Left cardiac atrium (tissue), 4 donors: ENCODE data around the gene BLCAP. TPM values are rescaled to one million over a fixed set of nuclear protein-coding genes. Genes with fewer than 3 reads are reported as not detected.
A peak's percentile ranks its signal among the peaks of the same experiment; 100 is the strongest.
"Not testable (repeated sequence)": the region's sequence is repeated elsewhere in the genome, so short reads cannot be mapped to it uniquely, and the experiment has no call there.

Source experiments
- ATAC-seq, 2 donors: fragments of 200-7000 bp; cut with Tn5 transposase; one replicate each; pipeline ENCODE4 v1.9.1; 2020; ENCODE audit warnings: mild to moderate bottlenecking in 2 of 2, moderate library complexity in 2 of 2
- DNase-seq: peaks from one replicate; pipeline ENCODE4 v3.0.0-alpha.2; 2020
- intact Hi-C, 2 donors: fragments of 100-400 bp; cut with DNase I; formaldehyde crosslinking; loops; one replicate each; pipeline versions ENCODE4 v1.14.1 to v1.15.1; 2022 to 2023
- total RNA-seq, 2 donors: library from RNA; stranded (reverse); fragmentation: NEBNext Ultra II Directional; extraction: Animal tissue kit (Norgen Biotek cat#: 25700); gene quantifications; one replicate each; pipeline ENCODE4 v1.2.1, GENCODE V29; 2021
- donor health status: DM: no; HTN: yes; CAD: no.
- donor health status: DM: no; HTN: yes; CAD: no; lungs with severe emphysema.
- donor health status: DM: yes; HTN: yes; CAD: no.
- donor health status: Dilated cardiomyopathy.

The BLCAP gene
- total RNA-seq, 2 donors from 2014 or later, result 87.9 to 99.8 TPM

DNA sequence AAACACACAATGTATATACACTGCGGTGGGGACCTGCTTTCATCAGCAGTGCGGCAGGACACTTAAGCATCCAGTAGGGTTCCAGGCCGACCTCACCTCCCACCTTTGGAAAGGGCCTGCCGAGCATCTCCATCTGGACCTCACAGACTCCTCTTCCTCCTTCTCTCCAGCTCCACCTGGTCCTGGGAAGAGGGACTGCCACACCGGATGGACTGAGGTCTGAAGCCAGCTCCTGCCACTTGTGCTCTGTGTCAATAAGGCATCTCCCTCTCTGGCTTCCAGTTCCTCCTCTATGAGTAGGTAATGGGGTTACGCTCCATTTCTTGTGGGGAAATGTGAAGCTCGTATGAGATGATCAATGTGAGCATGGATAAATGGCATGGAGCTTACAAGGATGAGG is 25.7 kb downstream of the BLCAP start:
- intact Hi-C loops, result no loop called here
- ATAC-seq (no peak), DNase-seq (no peak)

DNA sequence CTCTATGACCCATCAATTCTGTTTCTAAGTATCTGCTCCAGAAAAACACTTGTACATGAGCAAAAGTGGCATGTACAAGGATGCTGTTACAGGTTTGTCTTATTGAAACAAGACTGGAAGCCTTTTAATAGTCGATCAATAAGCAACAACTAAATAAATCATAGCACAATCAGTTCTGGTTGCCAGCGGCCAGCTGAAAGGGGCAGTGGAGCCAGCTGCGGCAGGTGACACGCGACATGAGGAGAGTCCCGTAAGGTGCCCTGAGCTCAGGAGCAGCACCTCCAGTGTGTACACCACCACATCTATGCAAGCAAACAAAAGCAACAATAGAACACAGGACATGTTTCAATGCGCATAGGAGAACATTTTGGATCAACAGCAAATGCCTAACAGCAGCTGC is 27.4 kb downstream of the BLCAP start:
- no peak for DNase-seq
- intact Hi-C loops, result no loop called here

DNA sequence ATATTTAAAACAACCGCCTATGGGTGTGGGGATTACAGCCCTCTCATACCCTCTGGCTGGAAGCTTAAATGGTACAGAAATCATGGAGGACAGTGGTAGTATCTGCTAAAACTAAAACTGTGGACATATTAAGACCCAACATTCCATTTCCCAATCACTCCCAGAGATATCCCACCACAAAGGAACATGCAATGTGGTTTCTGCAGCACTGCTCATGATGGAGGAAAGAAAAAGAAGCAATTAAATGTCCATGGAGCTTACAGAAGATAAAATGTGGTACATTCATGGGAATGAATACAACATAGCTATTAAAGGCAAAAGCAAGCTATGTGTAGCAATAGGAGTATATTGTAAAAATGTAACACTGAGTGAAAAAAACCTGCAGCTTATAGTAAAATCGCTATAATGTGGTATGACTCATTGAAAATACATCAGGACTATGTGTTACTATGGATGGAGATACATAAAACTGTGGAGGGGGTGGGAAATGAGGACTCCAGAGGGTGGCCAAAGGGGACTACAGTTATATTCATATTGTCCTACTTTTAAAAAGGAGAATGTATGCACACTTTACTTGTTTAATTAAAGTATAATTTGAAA is 29.5 kb downstream of the BLCAP start:
- intact Hi-C loops, result no loop called here
- DNase-seq, result no peak
- ATAC-seq, result no peak

More for the DNA sequence above, 27.4 kb downstream of the BLCAP start:
- ATAC-seq, result no peak

DNA sequence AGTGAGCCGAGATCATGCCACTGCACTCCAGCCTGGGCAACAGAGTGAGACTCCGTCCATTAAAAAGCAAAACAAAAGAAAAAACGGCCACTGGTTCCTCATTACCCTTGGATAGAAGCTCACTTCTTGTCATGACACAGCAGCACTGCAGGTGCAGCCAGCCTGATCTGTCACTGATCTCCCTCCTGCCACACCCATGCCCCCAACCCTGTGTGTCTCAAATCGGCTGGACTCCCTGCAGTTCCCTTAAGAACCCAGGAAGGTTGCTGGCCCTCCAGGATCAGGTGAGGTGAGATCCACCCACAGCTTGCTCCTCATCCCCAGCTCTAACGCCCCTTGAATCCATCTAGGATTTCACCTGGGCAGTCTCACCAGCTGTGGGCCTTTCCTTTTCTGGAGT is 32.9 kb downstream of the BLCAP start:
- intact Hi-C loops, result no loop called here
- peak in 1 of 2 donors; percentile 19 for ATAC-seq

DNA sequence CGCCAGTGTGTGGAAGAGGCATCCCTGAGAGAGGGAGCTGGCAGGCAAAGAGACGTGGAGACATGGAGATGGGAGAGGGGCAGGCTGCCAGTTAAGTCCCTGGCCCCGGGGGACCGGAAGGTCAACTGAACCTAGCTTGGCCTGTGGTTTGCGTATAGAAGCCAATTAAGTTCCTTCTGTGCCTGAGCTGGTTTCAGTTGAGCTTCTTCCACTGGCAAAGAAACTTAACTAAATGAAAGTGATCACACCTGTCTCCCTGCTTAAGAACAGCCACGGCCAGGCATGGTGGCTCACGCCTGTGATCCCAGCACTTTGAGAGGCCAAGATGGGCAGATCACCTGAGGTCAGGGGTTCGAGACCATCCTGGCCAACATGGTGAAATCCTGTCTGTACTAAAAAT is 33.4 kb downstream of the BLCAP start:
- intact Hi-C loops, result no loop called here
- no peak for DNase-seq
- ATAC-seq, result no peak

More for the DNA sequence above, 32.9 kb downstream of the BLCAP start:
- DNase-seq, result no peak

DNA sequence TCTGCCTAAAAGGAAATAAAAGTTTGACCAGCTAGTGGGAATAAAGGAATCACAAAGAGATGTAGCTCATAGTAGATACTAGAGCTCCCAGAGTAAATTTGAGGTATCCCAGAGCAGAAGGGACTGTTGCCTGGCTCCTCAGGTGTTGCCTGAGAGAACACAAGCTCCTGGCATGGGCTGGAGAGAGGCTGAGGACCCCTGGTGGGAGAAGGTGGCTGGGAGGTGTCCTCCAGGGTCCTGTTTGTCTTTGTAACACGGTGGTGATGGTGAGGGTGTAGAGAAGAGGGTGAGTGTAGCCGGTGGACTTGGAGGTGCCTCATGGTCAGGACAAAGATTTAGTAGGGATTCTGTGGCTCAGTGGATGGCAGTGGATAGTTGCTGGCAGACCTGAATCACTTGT is 34.7 kb downstream of the BLCAP start:
- no peak for DNase-seq
- intact Hi-C loops, result no loop called here
- no peak for ATAC-seq

DNA sequence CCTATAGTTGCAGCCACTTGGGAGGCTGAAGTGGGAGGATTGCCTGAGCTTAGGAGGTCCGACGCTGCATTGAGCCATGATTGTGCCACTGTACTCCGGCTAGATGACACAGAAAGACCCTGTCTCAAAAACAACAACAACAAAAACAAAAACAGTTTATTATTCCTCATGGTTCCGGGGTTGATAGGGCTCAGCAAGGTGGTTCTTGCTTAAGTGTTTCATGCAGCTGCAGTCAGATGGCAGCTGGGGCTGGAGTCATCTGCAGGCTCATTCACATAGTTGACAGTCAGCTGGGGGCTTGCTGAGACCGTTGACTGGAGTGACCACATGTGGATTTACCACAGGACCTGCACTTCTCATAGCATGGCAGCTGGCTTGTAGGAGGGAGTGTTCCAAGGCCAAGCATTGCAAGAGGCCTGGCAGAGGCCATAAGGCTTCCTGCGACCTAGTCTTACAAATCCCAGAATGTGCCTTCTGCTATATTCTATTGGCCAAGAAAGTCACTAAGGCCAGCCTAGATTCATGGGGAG is 35.5 kb downstream of the BLCAP start:
- intact Hi-C loops, result no loop called here
- no peak for ATAC-seq
- DNase-seq, result no peak

DNA sequence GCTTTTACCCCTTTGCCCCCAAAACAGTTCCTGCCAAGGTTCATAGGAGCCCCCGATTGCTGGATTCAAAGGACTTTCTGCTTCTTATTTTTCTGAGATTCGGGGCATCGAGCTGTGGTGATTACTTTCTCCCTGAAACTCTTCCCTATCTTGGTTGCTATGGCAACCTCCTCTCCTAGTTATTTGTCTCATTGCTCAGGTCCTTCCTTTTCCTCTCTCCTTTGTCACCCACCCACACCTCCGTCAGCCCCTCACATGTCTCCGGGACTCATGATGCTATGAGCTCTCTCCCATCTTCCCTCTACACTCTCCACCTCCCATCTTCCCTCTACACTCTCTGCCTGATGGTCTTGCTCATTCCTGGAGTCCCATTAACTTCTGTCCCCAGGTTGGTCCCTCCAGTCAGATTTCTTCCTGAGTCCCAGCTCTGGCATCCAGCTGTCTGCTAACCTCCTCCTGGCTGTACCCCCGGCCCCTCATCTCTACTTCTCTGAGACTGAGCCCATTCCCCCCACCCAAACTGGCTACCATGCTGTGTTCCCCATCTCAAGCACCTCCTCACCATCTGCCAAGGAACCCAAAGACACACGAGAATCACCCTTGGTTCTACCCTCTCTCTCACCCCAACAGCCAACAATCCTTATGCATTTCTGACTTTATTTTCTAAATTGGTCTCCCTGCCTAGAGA is 36.9 kb downstream of the BLCAP start:
- intact Hi-C loops, result no loop called here
- DNase-seq, result no peak
- no peak for ATAC-seq

DNA sequence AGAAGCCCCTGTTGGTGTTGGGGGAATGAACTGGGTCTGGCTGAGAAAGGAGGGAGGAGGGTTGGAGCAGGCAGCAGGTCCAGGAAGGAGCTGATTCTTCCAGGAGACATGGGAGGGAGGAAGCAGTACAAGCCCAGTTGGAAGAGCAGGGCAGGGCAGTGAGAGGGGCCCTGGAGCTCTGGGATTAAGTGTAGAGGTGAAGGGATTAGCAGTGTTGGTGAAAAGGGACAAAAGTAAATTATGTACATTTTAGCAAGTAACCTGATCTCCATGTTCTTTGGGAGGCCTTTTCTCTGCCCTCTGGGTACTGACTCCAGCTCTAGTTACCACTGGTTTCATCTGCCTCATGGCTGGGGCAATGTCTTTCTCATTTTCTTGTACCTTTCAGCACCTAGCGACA is 41.5 kb downstream of the BLCAP start:
- DNase-seq, intact Hi-C loops: not testable (repeated sequence)

DNA sequence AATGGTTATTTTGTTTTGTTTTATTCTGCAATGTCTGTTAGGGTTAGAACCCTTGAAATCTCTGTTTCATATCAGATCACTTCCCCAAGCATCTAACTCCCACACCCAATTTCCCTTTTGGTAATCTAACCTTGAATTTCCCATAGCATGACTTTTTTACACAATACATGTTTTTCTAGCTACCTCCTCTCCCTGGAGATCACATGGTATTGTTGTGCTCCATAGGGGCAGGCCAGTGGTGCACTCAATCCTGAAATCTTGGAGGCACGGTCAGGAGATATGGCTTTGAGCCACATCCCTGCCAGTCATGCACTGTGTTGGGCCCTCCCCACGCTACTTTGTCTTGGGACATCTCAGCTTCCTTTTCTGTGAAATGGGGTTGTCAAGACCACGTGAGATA is 43.3 kb downstream of the BLCAP start:
- intact Hi-C loops, result no loop called here
- DNase-seq (no peak), ATAC-seq (no peak)

More for the DNA sequence above, 41.5 kb downstream of the BLCAP start:
- not testable (repeated sequence) for ATAC-seq

DNA sequence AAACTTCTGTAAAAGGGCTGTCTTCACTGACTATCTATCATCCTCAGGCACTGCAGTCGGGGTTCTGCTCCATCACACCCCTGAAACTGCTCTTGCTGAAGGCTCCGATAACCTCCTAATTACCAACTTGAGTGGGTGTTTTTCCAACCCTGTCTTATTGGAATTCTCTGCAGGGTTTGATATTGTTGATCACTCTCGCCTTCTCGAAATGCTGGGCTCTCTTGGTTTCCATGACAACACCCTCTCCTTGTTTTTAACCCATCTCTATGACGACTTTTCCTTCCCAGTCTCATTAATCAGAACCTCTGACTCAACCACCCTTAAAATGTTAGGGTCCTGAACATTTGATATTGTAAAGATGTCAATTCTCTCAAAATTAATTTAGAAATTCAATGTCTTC is 46.1 kb downstream of the BLCAP start:
- ATAC-seq (no peak), DNase-seq (no peak)
- intact Hi-C loops, result no loop called here

DNA sequence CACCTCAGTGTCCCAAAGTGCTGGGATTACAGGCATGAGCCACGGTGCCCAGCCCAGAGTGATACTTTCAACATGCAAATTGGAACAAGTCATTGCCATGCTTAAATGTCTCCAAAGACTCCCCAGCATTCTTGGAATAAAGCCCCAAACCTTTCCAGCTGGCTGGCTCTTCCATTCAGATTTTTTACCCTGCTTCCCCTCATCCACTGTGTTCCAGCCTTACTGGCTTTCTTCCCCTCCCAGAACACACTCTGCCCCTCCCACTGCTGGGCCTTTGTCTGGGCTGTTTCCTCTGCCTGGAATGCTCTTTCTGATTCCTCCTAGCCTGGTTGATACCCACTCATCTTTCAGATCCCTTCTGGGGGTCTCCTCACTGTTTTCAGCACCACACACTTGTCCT is 46.8 kb downstream of the BLCAP start:
- intact Hi-C loops, result no loop called here
- DNase-seq (no peak), ATAC-seq (peak; percentile 55 to 64)

DNA sequence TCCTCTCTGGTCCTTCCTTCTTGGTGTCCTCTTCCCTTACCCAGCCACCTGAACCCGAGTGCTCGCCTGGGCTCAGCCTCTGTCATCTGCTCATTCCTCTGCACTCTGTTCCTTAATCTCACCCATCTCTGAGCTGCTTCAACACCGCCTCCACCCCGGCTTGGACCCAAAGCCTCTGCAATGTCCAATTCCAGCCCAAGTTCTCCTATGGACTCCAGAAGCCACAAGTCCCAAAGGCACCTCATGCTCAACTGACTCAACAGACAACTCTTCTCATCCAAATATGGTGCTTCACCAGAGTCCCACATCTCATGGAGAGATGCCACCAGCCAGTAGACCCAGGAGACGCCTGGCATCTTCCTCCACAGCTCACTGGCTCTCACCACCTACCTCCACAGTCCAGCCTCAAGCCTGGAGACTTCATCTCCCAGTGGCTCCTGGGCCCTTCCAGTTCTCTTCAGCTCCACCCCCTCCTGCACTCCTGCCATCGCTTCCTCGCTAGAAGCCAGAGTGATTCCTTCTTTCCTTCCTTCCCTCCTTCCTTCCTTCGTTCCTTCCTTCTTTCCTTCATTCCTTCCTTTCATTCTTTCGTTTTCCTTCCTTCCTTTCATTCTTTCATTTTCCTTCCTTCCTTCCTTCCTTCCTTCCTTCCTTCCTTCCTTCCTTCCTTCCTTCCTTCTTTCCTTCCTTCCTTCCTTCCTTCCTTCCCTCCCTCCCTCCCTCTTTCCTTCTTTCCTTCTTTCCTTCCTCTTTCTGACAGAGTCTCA is 47.6 kb downstream of the BLCAP start:
- ATAC-seq, result peak; percentile 45 to 62
- intact Hi-C loops, result no loop called here

DNA sequence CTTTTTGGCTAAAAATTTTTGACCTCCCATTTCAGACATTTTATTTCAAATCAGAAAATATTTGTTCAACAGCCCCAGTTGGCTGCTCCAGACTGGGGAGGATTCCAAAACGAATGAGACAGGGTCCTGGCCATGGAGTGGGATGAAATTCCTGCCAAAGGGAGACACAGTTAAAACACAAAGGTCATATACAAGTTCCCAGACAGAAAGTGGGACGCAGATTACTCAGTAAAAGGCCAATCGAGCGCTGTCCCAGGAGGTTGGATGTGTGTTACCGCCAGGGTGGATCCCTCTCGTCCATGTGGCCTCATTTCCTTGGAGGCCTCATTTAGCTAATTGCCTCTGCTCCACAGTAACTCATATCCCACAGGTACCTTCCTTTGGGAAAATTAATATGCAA is 48.4 kb downstream of the BLCAP start:
- DNase-seq, result peak; percentile 35
- peak; percentile 73 to 74 for ATAC-seq
- intact Hi-C loops, result no loop called here

More for the DNA sequence above, 47.6 kb downstream of the BLCAP start:
- DNase-seq, result no peak

DNA sequence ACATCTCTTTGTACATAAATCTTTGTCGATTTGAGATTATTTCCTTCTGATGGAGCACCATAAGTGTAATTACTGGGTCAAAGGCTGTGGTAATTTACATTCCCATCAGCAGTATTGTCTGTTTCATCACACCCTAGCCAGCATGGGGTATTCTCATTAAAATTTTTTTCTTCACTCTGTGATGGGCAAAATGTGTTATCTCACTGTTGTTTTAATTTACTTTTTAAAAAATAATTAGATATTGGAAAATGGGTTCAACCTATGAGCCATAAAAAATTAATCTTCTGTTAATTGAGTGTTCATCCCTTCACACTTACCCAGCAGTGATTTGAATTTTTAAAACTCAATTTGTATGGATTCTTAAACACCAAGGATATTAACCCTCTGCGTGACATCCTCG is 50.6 kb downstream of the BLCAP start:
- ATAC-seq (no peak), DNase-seq (no peak)
- intact Hi-C loops, result no loop called here

DNA sequence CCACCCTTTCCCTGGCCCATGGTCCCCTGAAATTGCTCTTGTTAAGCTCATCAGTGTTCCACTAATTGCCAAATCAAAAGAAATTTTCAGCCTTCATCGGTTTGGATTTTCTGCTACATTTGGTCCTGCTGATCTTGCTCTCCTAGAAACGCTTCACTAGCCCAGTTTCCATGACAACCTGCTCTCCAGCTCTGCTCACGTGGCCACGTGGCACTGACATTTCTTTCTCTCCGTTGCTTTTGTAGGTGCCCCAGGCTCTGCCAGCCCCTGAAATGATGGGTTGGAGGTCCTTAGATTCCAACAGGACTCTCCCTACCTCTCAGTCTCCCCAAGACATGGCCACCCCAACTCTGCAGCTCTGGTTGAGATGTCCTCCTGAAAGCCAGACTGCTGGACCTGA is 52.4 kb downstream of the BLCAP start:
- intact Hi-C loops, result no loop called here
- ATAC-seq, result no peak
- no peak for DNase-seq

DNA sequence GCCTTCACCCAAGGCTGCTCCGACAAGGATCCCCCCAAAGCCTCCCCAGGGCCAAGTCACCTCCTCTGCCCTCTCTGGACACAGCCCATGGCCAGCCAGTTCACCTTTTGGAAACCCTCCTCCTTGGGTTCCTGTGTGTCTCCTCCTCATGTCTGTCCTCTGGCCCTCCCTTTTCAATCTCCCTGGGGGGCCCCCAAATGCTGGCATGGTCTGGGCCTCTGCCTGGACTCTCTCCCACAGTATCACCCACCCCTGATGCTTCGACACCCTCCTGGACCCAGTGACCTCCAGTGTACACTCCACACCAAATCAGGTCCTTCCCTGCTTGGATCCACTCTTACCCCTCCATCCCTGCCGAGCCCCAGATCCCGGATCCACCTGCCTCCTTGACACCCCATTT is 53.3 kb downstream of the BLCAP start:
- intact Hi-C loops, result no loop called here
- ATAC-seq (no peak), DNase-seq (no peak)

DNA sequence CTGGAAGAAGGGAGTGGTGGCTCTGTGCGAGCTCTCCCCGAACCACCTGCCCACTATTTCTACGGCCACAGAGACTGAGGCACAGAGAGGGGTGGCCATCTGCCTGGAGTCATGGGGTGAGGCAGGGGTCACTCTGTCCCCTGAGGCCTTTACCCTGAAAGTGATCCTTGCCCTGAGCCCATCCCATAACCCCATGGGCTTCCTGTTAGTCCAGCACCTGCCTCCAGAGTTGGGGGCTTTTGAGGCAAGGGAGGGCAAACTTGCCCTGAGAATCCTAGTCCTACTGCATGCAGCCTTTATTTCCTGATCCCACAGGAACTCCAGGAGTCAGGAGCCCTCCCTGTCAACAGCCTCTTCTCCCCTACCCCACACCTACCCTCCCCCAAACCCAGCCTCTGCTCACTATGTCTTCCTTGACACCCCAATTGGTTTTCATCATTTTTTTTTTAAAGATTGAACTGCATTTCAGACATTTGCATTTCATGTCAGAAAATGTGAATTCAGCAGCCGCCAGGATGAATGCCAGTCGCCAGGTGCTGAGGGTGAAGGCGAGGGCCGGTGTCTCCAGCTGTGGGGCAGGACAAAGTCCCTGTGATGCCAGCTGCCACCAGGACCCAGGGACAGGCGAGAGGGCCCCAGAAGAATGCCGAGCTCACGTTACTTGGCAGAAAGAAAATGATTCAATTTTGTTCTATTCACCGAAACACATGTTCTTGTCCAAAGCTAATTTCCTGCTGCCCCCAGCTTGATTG is 54.3 kb downstream of the BLCAP start:
- ATAC-seq (no peak), DNase-seq (no peak)
- intact Hi-C loops, result no loop called here

DNA sequence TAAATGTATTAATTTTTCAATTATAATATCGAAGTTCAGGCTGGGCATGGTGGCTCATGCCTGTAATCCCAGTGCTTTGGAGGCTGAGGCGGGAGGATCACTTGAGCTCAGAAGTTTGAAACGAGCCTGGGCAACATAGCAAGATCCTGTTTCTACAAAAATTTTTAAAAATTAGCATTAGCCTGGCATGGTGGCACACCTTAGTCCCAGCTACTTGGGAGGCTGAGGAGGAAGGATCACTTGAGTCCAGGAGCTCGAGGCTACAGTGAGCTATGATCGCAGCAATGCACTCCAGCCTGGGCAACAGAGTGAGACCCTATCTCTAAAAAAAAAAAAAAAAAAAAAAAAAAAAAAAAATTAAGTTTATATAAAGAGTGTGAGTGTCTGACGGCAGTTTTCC is 55.2 kb downstream of the BLCAP start:
- ATAC-seq, DNase-seq, intact Hi-C loops: not testable (repeated sequence)
